A673 (cell line): ENCODE measurements around the gene TMEM107.

Source experiments
- CTCF ChIP-seq: fragments of 300-800, 200-600 bp; sonication (generic); conservative IDR thresholded peaks from 2 replicates; pipeline ENCODE4 v1.5.1; 2017; ENCODE audit warnings: low read depth, mild to moderate bottlenecking, antibody characterized with exemption, low read length, moderate library complexity, mixed read lengths
- EZH2 ChIP-seq: fragments of 200-600 bp; sonication (generic); IDR thresholded peaks from 2 replicates; pipeline ENCODE4 v1.6.1; 2017; ENCODE audit warnings: borderline replicate concordance, low read depth, mild to moderate bottlenecking, mixed read lengths, antibody characterized with exemption, low read length; ENCODE audit not compliant: poor library complexity, severe bottlenecking

- TF ChIP-seq CTCF (no peak), EZH2 (no peak)
Observed at GRCh38 chr17:8150194-8151119, 25.7 kb downstream of the TMEM107 start.
